SK-N-SH (cell line): ENCODE measurements around the gene LACTB. TPM values are rescaled to one million over a fixed set of nuclear protein-coding genes. Genes with fewer than 3 reads are reported as not detected.

Experiments used
- CTCF ChIA-PET: fragments of 300-600, 350-600 bp; formaldehyde crosslinking; extraction: SDS; loops from one replicate; lab custom pipeline; 2021; lab: Yijun Ruan, JAX
- POLR2A ChIA-PET: fragments of 350-600 bp; sonication (Branson Sonifier 250); formaldehyde crosslinking; extraction: SDS; loops from one replicate; lab custom pipeline; 2020; ENCODE audit warnings: antibody characterized with exemption, inconsistent platforms; lab: Yijun Ruan, JAX
- DNase-seq: peaks from one replicate; pipeline ENCODE4 v3.0.0; 2012
- H2AFZ ChIP-seq: fragments of 200-600 bp; sonication (generic); 2 replicates; pipeline ENCODE4 v1.8.1; 2016; ENCODE audit warnings: antibody characterized with exemption, mild to moderate bottlenecking, low read depth
- H3F3A ChIP-seq: fragments of 200-600 bp; sonication (generic); replicated peaks from 2 replicates; pipeline ENCODE3; 2016; ENCODE audit warnings: antibody characterized with exemption, mild to moderate bottlenecking; ENCODE audit not compliant: insufficient read depth
- H3K27ac ChIP-seq, 2 experiments: fragments of 200-500 bp in 1 of 2; fragments of 200-600 bp in 1 of 2; sonication (Bioruptor generic) in 1 of 2; sonication (generic), shearing (Covaris generic) in 1 of 2; 2 replicates each; pipeline versions ENCODE4 v1.5.1 to v1.6.1; 2014 to 2016; ENCODE audit warnings: low read depth in 2 of 2, inconsistent platforms in 1 of 2, low read length in 1 of 2, mild to moderate bottlenecking in 1 of 2, mixed read lengths in 1 of 2
- H3K27me3 ChIP-seq: fragments of 200-600 bp; sonication (generic), shearing (Covaris generic); 2 replicates; pipeline ENCODE4 v1.6.1; 2016; ENCODE audit warnings: mixed run types; ENCODE audit not compliant: insufficient read depth
- H3K36me3 ChIP-seq, 2 experiments: fragments of 200-500 bp in 1 of 2; fragments of 200-600 bp in 1 of 2; sonication (Bioruptor generic) in 1 of 2; sonication (generic) in 1 of 2; replicated peaks in 1 of 2; 2 replicates each; pipeline versions ENCODE3 to v1.5.1; 2014 to 2016; ENCODE audit warnings: low read length in 1 of 2, mild to moderate bottlenecking in 1 of 2; ENCODE audit not compliant: insufficient read depth in 2 of 2, control insufficient read depth in 1 of 2
- H3K4me1 ChIP-seq, 2 experiments: fragments of 200-500 bp in 1 of 2; fragments of 200-600 bp in 1 of 2; sonication (Bioruptor generic) in 1 of 2; sonication (generic), shearing (Covaris generic) in 1 of 2; 2 replicates each; pipeline versions ENCODE4 v1.5.1 to v1.6.1; 2014 to 2016; ENCODE audit warnings: low read depth in 1 of 2, low read length in 1 of 2, mixed run types in 1 of 2; ENCODE audit not compliant: insufficient read depth in 2 of 2, control insufficient read depth in 1 of 2
- H3K4me2 ChIP-seq: fragments of 200-600 bp; sonication (generic), shearing (Covaris generic); 2 replicates; pipeline ENCODE4 v1.6.1; 2017; ENCODE audit warnings: mixed run types
- H3K4me3 ChIP-seq, 2 experiments: fragments of 200-500 bp in 1 of 2; fragments of 200-600 bp in 1 of 2; sonication (Bioruptor generic) in 1 of 2; sonication (generic), shearing (Covaris generic) in 1 of 2; 2 replicates each; pipeline versions ENCODE4 v1.5.1 to v1.8.1; 2014 to 2016; ENCODE audit warnings: low read depth in 2 of 2, inconsistent platforms in 1 of 2, low read length in 1 of 2, mild to moderate bottlenecking in 1 of 2, mixed read lengths in 1 of 2, moderate library complexity in 1 of 2
- H3K79me2 ChIP-seq: fragments of 200-600 bp; sonication (generic); 2 replicates; pipeline ENCODE4 v1.8.1; 2017; ENCODE audit warnings: mild to moderate bottlenecking; ENCODE audit not compliant: insufficient read depth
- H3K9ac ChIP-seq: fragments of 200-600 bp; sonication (generic); 2 replicates; pipeline ENCODE4 v1.6.1; 2017; ENCODE audit warnings: mixed run types
- H3K9me2 ChIP-seq: fragments of 200-600 bp; sonication (generic); 2 replicates; pipeline ENCODE4 v1.6.1; 2017; ENCODE audit warnings: mixed run types
- H3K9me3 ChIP-seq: fragments of 200-600 bp; sonication (generic); 2 replicates; pipeline ENCODE4 v1.6.1; 2017; ENCODE audit warnings: mixed run types, mild to moderate bottlenecking, moderate library complexity
- H4K20me1 ChIP-seq: fragments of 200-600 bp; sonication (generic); 2 replicates; pipeline ENCODE4 v1.6.1; 2017; ENCODE audit warnings: mild to moderate bottlenecking, mixed run types; ENCODE audit not compliant: insufficient read depth
- CHD2 ChIP-seq: fragments of 150-350 bp; IDR thresholded peaks from 2 replicates; pipeline ENCODE4 v1.6.1; 2018; ENCODE audit warnings: low read length; ENCODE audit not compliant: partially characterized antibody
- FOXJ3 ChIP-seq: sonication (generic); formaldehyde crosslinking; IDR thresholded peaks from 2 replicates; pipeline ENCODE4 v1.5.1; 2020; ENCODE audit warnings: mild to moderate bottlenecking, missing genetic modification reagents
- IRF3 ChIP-seq: fragments of 150-350 bp; IDR thresholded peaks from 2 replicates; pipeline ENCODE4 v1.6.1; 2016; ENCODE audit warnings: mild to moderate bottlenecking, low read depth, low read length
- MEF2A ChIP-seq: IDR thresholded peaks from 2 replicates; pipeline ENCODE4 v1.4.0; 2012; ENCODE audit warnings: low read depth, borderline replicate concordance
- NRF1 ChIP-seq: IDR thresholded peaks from 2 replicates; pipeline ENCODE4 v1.6.1; 2012; ENCODE audit warnings: low read depth, mild to moderate bottlenecking, low read length
- POLR2AphosphoS5 ChIP-seq: IDR thresholded peaks from 2 replicates; pipeline ENCODE4 v1.6.1; 2012; ENCODE audit warnings: low read depth, low read length
- RAD21 ChIP-seq: IDR thresholded peaks from 2 replicates; pipeline ENCODE4 v1.6.1; 2012; ENCODE audit warnings: mild to moderate bottlenecking, low read length
- RFX5 ChIP-seq: IDR thresholded peaks from 2 replicates; pipeline ENCODE4 v1.6.1; 2012; ENCODE audit warnings: mild to moderate bottlenecking, improper control_type of control experiment, low read length
- SIN3A ChIP-seq: IDR thresholded peaks from 2 replicates; pipeline ENCODE4 v1.6.1; 2012; ENCODE audit warnings: low read depth, mild to moderate bottlenecking, low read length, moderate library complexity, borderline replicate concordance
- TEAD4 ChIP-seq: IDR thresholded peaks from 2 replicates; pipeline ENCODE4 v1.4.0; 2012; ENCODE audit warnings: mild to moderate bottlenecking, borderline replicate concordance; ENCODE audit not compliant: insufficient read depth
- ZBTB33 ChIP-seq: IDR thresholded peaks from 2 replicates; pipeline ENCODE4 v1.4.0; 2012; ENCODE audit warnings: low read depth, borderline replicate concordance
- WGBS: methylation state at CpG from one replicate; pipeline ENCODE4 v1.1.6; 2017; ENCODE audit warnings: low lambda C conversion rate; 5-methylcytosine and 5-hydroxymethylcytosine counted together
- polyA plus RNA-seq, 3 experiments: library from polyadenylated mRNA; depleted of rRNA; stranded (reverse); fragments of >200 nt; gene quantifications; 2 replicates each; pipeline ENCODE4 v1.2.3, GENCODE V29; 2012
- TF ChIP-seq, protein P1 (sequence below): IDR thresholded peaks from 2 replicates; pipeline ENCODE4 v1.4.0; 2012; ENCODE audit warnings: low read depth, borderline replicate concordance
- TF ChIP-seq, protein P2 (sequence below): IDR thresholded peaks from 2 replicates; pipeline ENCODE4 v1.6.1; 2012; ENCODE audit warnings: mild to moderate bottlenecking, low read depth, low read length, moderate library complexity

LACTB gene
- polyA plus RNA-seq, 1 of the 3 experiments (the other 2 are of a cell fraction), result 23.3 TPM

GRCh38 chr15:63082366-63082765, 39.3 kb upstream of the LACTB start (continued):
- TF ChIP-seq IRF3, result no peak
- no peak for TF ChIP-seq RAD21
- TF ChIP-seq NRF1, result no peak
- no peak for TF ChIP-seq MEF2A
- TF ChIP-seq FOXJ3 (CRISPR knock-in tag), result no peak
- TF ChIP-seq, protein P1, sequence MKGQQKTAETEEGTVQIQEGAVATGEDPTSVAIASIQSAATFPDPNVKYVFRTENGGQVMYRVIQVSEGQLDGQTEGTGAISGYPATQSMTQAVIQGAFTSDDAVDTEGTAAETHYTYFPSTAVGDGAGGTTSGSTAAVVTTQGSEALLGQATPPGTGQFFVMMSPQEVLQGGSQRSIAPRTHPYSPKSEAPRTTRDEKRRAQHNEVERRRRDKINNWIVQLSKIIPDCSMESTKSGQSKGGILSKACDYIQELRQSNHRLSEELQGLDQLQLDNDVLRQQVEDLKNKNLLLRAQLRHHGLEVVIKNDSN, result no peak
- TF ChIP-seq CHD2, result no peak
- TF ChIP-seq, all 33 proteins: peak for 0

- CTCF ChIA-PET, result interaction anchor here (3.2 to 4.1 kb wide), 2 partner anchors 11 to 35 kb away, joined by 13 to 22 read pairs; no protein-coding TSS in a partner anchor
- TF ChIP-seq POLR2AphosphoS5 (no peak), RFX5 (no peak), ZBTB33 (no peak), NRF1 (no peak), RAD21 (no peak), TEAD4 (no peak), IRF3 (no peak), SIN3A (no peak)
- TF ChIP-seq, protein P2, sequence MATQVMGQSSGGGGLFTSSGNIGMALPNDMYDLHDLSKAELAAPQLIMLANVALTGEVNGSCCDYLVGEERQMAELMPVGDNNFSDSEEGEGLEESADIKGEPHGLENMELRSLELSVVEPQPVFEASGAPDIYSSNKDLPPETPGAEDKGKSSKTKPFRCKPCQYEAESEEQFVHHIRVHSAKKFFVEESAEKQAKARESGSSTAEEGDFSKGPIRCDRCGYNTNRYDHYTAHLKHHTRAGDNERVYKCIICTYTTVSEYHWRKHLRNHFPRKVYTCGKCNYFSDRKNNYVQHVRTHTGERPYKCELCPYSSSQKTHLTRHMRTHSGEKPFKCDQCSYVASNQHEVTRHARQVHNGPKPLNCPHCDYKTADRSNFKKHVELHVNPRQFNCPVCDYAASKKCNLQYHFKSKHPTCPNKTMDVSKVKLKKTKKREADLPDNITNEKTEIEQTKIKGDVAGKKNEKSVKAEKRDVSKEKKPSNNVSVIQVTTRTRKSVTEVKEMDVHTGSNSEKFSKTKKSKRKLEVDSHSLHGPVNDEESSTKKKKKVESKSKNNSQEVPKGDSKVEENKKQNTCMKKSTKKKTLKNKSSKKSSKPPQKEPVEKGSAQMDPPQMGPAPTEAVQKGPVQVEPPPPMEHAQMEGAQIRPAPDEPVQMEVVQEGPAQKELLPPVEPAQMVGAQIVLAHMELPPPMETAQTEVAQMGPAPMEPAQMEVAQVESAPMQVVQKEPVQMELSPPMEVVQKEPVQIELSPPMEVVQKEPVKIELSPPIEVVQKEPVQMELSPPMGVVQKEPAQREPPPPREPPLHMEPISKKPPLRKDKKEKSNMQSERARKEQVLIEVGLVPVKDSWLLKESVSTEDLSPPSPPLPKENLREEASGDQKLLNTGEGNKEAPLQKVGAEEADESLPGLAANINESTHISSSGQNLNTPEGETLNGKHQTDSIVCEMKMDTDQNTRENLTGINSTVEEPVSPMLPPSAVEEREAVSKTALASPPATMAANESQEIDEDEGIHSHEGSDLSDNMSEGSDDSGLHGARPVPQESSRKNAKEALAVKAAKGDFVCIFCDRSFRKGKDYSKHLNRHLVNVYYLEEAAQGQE, result no peak
- TF ChIP-seq, all 33 proteins: peak for 0
- POLR2A ChIA-PET, result no interaction called here
- Histone ChIP-seq H4K20me1 (no peaks in the 10 kb centered on the region), H3K36me3 (no peaks in the 10 kb centered on the region), H3K4me3 (no peak overlapping the region), H3K4me1 (peaks cover 4 to 19% of the 10 kb centered on the region in 2 experiments; a peak in 3 of 4 replicates), H3K79me2 (no peaks in the 10 kb centered on the region), H3K4me2 (no peak overlapping the region), H3K9ac (no peak overlapping the region), H3K9me3 (no peaks in the 10 kb centered on the region), H3K27me3 (no peaks in the 10 kb centered on the region), H3K27ac (no peak overlapping the region), H3F3A (peaks cover 6% of the 10 kb centered on the region), H2AFZ (no peak overlapping the region), H3K9me2 (no peaks in the 10 kb centered on the region)
- 73% methylated on average over 11 of the region's 12 CpGs for WGBS
- DNase-seq, result no peak
Observed at GRCh38 chr15:63083044-63083443, 38.6 kb upstream of the LACTB start.
